ENCODE results near the gene IARS2. TPM values are rescaled to one million over a fixed set of nuclear protein-coding genes. Genes with fewer than 3 reads are reported as not detected.
A peak's percentile ranks its signal among the peaks of the same experiment; 100 is the strongest.

IARS2 gene
- 10 to 100 TPM; 17.8 to 66.7 (median 48.8) TPM for total RNA-seq

DNA sequence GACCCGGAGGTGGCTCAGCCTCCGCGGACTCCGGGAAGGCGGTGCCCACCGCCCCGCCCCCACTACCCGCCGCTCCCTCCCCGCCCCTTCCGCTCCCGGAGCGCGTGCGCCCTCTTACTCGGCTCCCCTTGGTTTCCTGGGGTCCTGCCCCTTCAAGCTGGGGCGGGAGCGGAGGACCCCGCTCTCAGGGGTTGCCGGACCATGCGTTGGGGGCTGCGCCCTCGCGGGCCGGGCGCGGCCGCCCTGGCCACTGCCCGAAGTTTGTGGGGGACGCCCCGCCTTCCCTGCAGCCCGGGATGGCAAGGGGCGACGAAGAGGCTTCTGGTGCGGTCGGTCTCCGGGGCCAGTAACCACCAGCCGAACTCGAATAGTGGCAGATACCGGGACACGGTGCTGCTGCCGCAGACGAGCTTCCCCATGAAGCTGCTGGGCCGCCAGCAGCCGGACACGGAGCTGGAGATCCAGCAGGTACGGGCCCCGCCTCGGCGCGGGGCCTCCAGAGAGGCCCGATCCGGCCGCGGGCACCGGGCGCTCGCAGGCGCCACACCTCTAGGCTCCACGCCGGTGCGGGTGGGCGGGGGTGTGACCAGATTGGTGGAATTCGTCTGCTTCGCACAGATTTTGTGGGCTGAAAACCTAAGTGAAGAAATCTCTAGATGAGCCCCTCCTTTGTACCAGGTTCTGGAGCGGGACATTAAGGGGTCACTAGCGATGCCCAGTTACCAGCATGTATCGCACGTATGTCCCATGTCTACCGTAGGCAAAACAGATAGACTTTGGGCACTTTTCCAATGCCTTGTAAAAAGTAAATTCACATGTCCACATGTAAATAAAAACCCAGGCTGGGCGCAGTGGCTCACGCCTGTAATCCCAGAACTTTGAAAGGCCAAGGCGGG lies at the start of gene IARS2:
Gene IARS2, plus strand, starts transcription at position 117 of the 896 bp plus-strand sequence. Its CDS starts 85 bp downstream, at position 202.
- Histone ChIP-seq H3K4me1 (peaks cover 9 to 27% (median 13%) of the 10 kb centered on the region in 4 donors), H3K9me3 (no peaks in the 10 kb centered on the region), H3K36me3 (peaks cover 0 to 26% (median 0%) of the 10 kb centered on the region in 4 donors), H3K27me3 (no peaks in the 10 kb centered on the region), H3K27ac (peak within 1 kb of the TSS; percentile 74 to 91 (median 84)), H3K4me3 (peak within 1 kb of the TSS; percentile 95 to 99 (median 99))
- peak; percentile 96 to 97 for ATAC-seq (ENCODE audit: low FRiP score in 2 of 2)
- 3 to 15% methylated on average over 13 to 42 of the region's 73 CpGs for WGBS, 2 donors
- TF ChIP-seq POLR2A (IDR thresholded peaks at IDR 0.05) (peak in 1 of 4 donors; percentile 57), EP300 (IDR thresholded peaks at IDR 0.05) (no peak), POLR2AphosphoS5 (IDR thresholded peaks at IDR 0.05) (peak; percentile 30 to 67)
- DNase-seq, result peak; percentile 87 to 98

DNA sequence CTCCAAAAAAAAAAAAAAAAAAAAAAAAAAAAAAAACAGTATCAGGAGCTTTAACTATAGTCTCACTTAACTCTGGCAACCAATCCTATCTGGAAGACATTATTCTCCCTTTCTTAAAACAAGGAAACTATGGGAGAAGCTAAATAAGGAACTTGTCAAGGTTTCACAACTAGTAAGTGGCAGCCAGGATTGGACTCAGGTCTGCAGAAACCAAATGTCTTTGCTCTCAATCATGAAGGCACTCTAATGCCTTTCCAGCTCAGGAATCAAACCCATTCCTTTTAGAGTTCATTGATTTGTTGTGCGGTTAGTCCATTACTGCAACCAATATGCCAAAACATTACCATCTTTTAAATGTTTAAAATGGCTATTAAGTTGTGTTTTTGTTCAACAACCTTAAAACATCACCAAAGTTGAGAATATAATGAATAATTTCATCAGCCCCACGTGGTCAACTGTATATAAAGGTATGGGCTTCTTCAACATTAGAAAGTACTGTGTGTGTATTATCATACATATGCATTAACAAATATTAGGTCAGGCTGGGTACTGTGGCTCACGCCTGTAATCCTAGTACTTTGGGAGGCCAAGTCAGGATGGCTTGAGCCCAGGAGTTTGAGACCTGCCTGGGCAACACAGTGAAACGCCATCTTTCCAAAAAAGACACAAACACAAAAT lies 49.1 kb upstream of the IARS2 start:
- Histone ChIP-seq H3K4me3 (peak overlapping the region in 2 of 4 donors; percentile 99 to 100), H3K4me1 (peaks cover 11 to 30% (median 18%) of the 10 kb centered on the region in 4 donors), H3K36me3 (peaks cover 4 to 14% (median 5%) of the 10 kb centered on the region in 4 donors), H3K9me3 (no peaks in the 10 kb centered on the region), H3K27ac (peak overlapping the region in 2 of 4 donors; percentile 90 to 92), H3K27me3 (no peaks in the 10 kb centered on the region)
- DNase-seq, result no peak
- ATAC-seq (ENCODE audit: low FRiP score in 2 of 2), result no peak
- WGBS, 2 donors, result 82 to 89% methylated on average over 4 of the region's 4 CpGs
- TF ChIP-seq POLR2A (IDR thresholded peaks at IDR 0.05) (no peak), EP300 (IDR thresholded peaks at IDR 0.05) (no peak), POLR2AphosphoS5 (IDR thresholded peaks at IDR 0.05) (no peak)
- TF ChIP-seq, protein P1, sequence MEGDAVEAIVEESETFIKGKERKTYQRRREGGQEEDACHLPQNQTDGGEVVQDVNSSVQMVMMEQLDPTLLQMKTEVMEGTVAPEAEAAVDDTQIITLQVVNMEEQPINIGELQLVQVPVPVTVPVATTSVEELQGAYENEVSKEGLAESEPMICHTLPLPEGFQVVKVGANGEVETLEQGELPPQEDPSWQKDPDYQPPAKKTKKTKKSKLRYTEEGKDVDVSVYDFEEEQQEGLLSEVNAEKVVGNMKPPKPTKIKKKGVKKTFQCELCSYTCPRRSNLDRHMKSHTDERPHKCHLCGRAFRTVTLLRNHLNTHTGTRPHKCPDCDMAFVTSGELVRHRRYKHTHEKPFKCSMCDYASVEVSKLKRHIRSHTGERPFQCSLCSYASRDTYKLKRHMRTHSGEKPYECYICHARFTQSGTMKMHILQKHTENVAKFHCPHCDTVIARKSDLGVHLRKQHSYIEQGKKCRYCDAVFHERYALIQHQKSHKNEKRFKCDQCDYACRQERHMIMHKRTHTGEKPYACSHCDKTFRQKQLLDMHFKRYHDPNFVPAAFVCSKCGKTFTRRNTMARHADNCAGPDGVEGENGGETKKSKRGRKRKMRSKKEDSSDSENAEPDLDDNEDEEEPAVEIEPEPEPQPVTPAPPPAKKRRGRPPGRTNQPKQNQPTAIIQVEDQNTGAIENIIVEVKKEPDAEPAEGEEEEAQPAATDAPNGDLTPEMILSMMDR (IDR thresholded peaks at IDR 0.05), result no peak

DNA sequence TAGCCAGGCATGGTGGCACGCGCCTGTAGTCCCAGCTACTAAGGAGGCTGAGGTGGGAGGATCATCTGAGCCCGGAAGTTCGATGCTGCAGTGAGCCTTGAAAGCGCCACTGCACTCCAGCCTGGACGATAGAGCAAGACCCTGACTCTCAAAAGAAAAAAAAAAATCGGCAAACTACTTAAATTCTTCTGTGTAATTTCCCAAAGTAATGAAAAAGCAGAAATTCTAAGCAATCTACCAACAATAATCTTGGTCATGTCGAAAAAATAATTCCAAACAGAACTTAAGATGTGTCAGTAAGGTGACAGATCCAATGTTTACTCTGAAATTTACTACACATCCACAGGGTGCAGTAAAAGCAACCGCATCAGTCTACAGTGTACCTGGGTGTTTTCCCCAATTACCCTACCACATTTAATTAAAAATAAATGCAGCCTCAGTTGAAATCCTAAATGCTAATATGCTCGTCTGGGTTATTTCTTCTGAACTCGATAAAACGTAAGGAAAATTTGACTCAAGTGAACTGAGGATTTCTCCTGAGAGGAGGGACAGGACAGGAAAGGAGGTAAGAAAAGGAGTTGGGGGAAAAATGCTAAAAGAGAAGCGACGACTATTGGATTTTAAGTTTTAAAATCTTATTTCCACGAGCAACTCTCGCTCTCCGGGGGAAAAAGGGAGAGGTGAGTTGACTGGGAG lies 48.4 kb upstream of the IARS2 start:
- Histone ChIP-seq H3K4me1 (peaks cover 11 to 30% (median 18%) of the 10 kb centered on the region in 4 donors), H3K4me3 (peak overlapping the region; percentile 82 to 100 (median 98)), H3K27me3 (no peaks in the 10 kb centered on the region), H3K9me3 (no peaks in the 10 kb centered on the region), H3K36me3 (peaks cover 0 to 7% (median 0%) of the 10 kb centered on the region in 4 donors), H3K27ac (peak overlapping the region; percentile 77 to 92 (median 90))
- DNase-seq, result no peak
- no peak for ATAC-seq (ENCODE audit: low FRiP score in 2 of 2)
- TF ChIP-seq, protein P1 (IDR thresholded peaks at IDR 0.05), result no peak
- TF ChIP-seq POLR2AphosphoS5 (IDR thresholded peaks at IDR 0.05) (no peak), EP300 (IDR thresholded peaks at IDR 0.05) (no peak), POLR2A (IDR thresholded peaks at IDR 0.05) (no peak)
- 23 to 24% methylated on average over 17 of the region's 17 CpGs for WGBS, 2 donors

DNA sequence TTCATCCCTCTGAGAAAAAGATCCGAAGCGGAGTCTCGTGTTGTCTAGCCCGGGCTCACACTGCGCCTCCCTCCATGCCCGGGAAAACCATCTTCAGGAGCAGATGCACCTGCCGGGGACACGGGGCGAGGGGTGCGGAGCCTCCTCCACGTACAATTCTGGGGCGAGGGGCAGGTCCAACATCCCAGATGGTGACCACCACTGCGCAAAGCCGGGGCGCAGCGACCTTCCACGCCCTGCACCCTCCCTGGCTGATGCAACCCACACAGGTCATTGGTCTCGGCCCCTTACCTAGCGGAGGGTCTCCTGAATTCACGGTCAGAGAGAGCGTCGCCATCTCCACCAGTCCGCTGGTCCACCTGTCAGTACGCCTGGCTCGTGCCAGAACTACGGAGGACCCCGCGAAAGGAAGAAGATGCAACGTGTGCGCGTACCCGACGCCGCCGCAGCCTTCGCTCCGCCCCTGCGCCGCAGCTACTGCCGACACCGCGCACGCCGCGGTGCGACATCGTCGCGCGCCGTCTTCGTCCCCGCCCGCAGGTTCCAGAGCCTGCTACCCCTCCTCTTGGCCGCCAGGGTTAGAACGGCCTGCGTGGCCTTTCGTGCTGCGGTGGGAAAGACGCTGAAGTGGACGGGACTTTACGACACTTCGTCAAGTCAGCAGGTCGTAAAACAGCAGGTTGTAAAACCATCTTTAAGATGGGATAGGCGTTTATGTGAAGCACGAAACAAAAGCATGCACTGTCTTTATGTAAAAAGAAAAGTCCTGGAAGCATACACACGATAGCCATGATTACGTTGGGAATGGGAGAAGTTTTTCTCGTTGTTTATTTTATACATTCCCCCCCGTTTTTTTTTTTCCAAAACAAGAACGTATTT lies 47.6 kb upstream of the IARS2 start, which contains the start of gene EPRS1:
Gene EPRS1, minus strand, starts transcription at position 454 of the 879 bp plus-strand sequence. Its CDS starts 117 bp downstream, at position 337.
- TF ChIP-seq, protein P1 (IDR thresholded peaks at IDR 0.05), result peak; percentile 84 to 98 (median 96)
- TF ChIP-seq EP300 (IDR thresholded peaks at IDR 0.05) (no peak), POLR2A (IDR thresholded peaks at IDR 0.05) (peak in 2 of 4 donors; percentile 59 to 74), POLR2AphosphoS5 (IDR thresholded peaks at IDR 0.05) (peak; percentile 79 to 94)
- H3K27me3 ChIP-seq, result no peaks in the 10 kb centered on the region
- H3K27ac ChIP-seq, result peak within 1 kb of the TSS; percentile 77 to 92 (median 90)
- no peaks in the 10 kb centered on the region for H3K9me3 ChIP-seq
- peak; percentile 96 to 98 for DNase-seq
- H3K36me3 ChIP-seq, result peaks cover 0 to 4% (median 0%) of the 10 kb centered on the region in 4 donors
- peak within 1 kb of the TSS; percentile 82 to 100 (median 98) for H3K4me3 ChIP-seq
- peaks cover 11 to 30% (median 18%) of the 10 kb centered on the region in 4 donors for H3K4me1 ChIP-seq
- 0 to 1% methylated on average over 28 to 52 of the region's 71 CpGs for WGBS, 2 donors
- peak; percentile 100 for ATAC-seq (ENCODE audit: low FRiP score in 2 of 2)
